ENCODE results near the gene CAPRIN2.
A peak's percentile ranks its signal among the peaks of the same experiment; 100 is the strongest.

Gene CAPRIN2

DNA sequence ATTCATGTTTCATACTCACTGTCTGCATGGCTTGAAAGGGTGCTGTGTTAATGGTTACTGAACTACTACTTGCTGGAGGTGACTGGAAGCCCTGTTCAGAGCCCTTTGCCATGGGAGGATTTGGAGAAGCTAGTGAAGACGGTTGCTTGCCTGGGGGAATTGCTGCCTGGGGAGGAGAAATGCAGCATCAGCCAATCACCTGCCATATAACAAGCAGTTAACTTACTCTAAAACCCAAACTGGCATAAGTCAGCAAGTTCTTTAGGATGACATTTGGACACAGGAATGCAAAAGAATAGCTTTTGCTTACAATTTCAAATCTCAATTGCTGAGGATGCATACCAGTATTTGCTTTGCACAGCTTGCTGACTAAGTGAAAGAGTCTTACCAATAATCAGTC lies 35.7 kb downstream of the CAPRIN2 start:
- intact Hi-C loops (cut with DNase I), result no loop called here
- DNase-seq, result no peak

- intact Hi-C loops (cut with DNase I), result no loop called here
- peak in 5 of 42 donors; percentile 13 to 41 (median 21) for DNase-seq
These were observed 47.0 kb downstream of the CAPRIN2 start for GRCh38 chr12:30707613-30708342.

DNA sequence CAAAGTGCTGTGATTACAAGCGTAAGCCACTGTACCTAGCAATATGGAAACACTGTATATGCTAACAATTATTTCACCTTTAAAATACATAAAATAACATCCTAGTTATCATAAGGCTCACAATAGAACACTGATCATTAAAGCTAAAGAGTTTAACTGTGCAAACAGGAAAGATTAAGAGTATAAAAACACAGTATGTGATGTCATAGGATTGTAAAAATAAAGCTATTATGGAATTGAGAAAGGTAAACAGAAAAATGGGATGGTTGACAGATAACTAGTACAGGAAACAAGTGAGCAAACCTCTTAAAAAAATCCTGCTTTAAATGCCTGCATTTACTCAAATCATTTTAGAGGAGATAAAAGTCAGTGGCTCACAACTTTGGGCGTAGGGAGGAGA lies 48.3 kb downstream of the CAPRIN2 start:
- no peak for DNase-seq
- intact Hi-C loops (cut with DNase I), result no loop called here

DNA sequence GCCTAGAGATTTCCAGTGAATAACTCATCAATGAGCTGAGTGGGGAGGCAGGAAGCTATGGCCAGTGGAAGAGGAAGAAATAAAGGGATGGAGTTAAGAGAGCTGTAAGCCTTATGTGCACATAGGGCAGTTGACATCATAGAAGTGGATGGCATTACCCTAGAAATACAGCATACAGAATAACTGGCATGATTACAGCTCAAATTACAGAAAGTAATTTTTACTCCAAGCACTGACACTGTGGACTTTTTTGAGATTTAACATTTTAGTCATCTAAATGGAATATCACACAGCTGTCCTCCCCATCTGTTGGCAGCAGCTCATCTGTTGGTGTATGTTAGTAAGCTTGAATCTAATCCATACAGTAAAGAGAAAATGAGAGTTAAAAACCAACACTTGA lies 53.7 kb downstream of the CAPRIN2 start:
- intact Hi-C loops (cut with DNase I), result no loop called here
- no peak for DNase-seq

DNA sequence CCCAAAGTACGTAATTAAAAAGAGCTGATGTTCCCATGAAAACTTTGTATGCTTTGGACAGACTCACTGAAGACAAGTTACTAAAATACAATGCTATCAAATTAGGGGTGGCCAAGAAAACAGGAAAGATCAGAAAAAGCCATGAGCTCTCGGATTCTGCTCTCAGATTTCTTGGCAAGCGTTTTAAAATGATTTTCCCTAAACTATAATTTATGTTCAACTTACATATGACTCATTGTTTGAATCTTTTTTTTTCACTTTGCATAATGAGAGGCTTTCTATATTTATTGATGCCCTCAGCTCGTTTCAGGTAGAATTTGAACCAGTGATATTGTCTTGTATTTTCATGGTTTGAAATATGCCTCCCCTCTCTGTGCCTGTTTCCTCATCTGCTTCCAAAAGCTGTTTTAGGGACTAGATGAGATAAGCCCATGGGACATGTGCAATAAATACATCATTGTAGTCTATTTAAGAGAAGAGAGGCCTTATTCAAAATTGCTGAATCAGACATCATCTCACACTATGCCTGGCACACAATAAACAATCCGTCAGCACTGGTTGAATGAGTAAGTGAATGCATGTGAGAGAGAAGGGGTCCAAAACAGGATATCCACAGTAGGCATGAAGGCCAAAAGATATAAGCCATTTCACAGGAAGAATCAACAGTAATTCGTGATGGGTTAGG lies 54.4 kb downstream of the CAPRIN2 start:
- DNase-seq, result peak in 1 of 42 donors; percentile 26
- intact Hi-C loops (cut with DNase I), result no loop called here

DNA sequence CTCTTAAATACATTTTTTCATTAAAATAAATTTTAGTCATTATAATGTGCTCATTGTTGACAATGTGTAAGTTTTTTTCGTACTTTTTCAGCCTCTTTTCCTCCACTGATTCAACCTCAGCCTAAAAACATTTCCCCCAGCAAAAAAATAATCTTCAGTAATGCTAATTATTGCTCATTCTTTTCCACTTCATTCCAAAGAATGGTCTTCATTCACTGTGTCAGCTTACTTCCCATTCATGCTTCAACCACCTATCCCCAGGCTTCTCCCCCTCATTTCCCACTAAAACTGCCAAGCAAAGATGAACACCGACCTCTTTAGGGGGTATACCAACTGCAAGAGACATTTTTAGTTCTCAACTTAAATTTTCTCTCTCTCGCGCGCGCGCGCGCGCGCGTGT lies 56.4 kb downstream of the CAPRIN2 start:
- DNase-seq, result no peak
- intact Hi-C loops (cut with DNase I), result no loop called here

DNA sequence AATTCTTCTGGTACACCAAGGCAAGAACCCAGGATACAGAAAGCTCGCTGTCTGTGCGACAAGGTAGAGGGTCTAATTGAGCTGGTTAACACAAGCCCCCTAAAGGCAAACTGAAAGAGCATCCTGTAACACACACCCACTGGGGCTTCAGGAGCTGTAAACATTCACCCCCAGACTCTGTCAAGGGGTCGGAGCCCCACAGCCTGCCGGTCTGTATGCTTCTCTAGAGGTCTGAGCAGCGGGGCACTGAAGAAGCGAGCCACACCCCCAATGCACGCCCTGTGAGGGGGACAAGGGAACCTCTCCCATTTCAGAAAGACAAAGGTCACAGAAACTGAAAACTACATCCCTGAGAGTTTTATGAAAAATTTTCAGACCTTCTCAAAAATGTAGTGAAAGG lies 57.8 kb downstream of the CAPRIN2 start:
- no peak for DNase-seq
- intact Hi-C loops (cut with DNase I), result no loop called here

GRCh38 chr12:30696486-30696885 lies 58.3 kb downstream of the CAPRIN2 start:
- DNase-seq, result no peak
- intact Hi-C loops (cut with DNase I), result no loop called here

GRCh38 chr12:30696103-30696408 lies 58.7 kb downstream of the CAPRIN2 start:
- intact Hi-C loops (cut with DNase I), result no loop called here
- DNase-seq, result no peak

DNA sequence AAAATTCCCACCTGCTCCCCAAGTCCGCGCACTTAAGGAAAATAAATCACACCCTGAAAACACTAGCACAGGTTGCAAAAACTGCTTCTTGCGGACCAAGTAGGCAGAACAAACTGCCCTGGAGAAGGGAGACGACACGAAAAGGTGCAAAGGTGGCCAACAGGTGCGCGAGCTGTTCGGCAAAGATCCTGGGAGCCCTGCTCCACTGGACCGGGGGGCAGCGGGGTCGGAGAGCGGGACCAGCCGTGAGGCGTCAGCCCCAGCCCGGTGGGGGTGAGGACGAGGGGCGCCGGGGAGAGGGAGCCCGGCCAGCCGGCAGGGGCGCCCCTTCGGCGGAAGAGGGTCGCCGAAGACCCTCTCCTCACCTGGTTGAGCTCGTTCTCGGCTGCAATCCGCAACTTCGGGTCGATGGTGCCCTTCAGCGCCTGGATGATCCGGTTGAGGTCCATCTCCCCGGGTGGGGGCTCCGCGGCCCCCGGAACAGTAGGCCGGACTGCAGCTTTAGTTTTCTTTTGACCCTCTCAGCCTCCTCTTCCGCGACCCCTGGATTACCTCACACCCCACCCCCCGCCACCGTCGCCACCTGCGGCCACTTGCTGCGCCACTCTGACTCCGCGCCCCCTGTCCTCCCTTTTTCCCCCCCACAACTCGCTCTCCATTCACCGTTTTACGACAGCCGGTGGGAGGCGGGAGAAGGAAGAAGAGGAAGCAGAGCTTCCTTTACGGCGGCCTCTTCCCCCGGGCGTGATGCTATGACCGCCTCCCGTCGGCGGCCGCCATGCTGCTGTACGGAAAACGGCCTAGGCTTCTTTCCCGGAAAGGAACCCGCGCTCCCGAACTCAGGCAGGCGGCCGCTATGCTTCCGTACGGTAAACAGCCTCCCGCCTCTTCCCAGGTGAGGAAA lies 59.3 kb downstream of the CAPRIN2 start, which contains the start of gene IPO8:
Gene IPO8 (minus strand): TSS at position 671 of the 904 bp plus-strand sequence. CDS start 222 bp downstream, at position 449.
- DNase-seq, result peak; percentile 84 to 97 (median 94)
- intact Hi-C loops (cut with DNase I), result loop anchor here (2.0 kb wide), 1 partner anchor 59 kb away; the partner anchor contains the start of gene CAPRIN2

- intact Hi-C loops (cut with DNase I), result loop anchor here (2.0 kb wide), 1 partner anchor 60 kb away; the partner anchor contains the start of gene CAPRIN2
- DNase-seq, result peak in 38 of 42 donors; percentile 5 to 61 (median 34)
These were observed 60.1 kb downstream of the CAPRIN2 start for GRCh38 chr12:30694412-30695198.

GRCh38 chr12:30692470-30692869 lies 62.3 kb downstream of the CAPRIN2 start:
- intact Hi-C loops (cut with DNase I), result no loop called here
- peak in 1 of 42 donors; percentile 18 for DNase-seq

- intact Hi-C loops (cut with DNase I), result no loop called here
- no peak for DNase-seq
These were observed 63.5 kb downstream of the CAPRIN2 start for GRCh38 chr12:30691122-30691879.

GRCh38 chr12:30687265-30687986 lies 67.3 kb downstream of the CAPRIN2 start:
- intact Hi-C loops (cut with DNase I), result no loop called here
- no peak for DNase-seq

GRCh38 chr12:30679241-30679640 lies 75.5 kb downstream of the CAPRIN2 start:
- intact Hi-C loops (cut with DNase I), result no loop called here
- DNase-seq, result no peak

DNA sequence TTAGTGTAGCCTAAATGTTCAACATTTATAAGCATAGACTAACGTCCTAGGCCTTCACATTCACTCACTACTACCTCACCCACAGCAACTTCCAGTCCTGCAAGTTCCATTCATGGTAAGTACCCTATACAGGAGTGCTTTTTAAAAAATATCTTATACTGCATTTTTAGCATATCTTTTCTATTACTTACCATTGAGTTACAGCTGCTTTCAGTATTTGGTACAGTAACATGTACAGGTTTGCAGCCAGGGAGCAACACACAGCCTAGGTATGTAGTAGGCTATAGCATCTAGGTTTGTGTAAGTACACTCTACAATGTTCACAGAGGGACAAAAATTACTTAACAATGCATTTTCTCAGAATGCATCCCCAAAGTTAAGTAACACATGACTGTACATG lies 76.5 kb downstream of the CAPRIN2 start:
- no peak for DNase-seq
- intact Hi-C loops (cut with DNase I), result no loop called here

GRCh38 chr12:30661210-30661609 lies 93.5 kb downstream of the CAPRIN2 start:
- intact Hi-C loops (cut with DNase I), result no loop called here
- DNase-seq, result no peak
